Motor neuron (in vitro differentiated cells): ENCODE data around the gene ERCC8. TPM values are rescaled to one million over a fixed set of nuclear protein-coding genes. Genes with fewer than 3 reads are reported as not detected.

Source experiments
- ATAC-seq, 8 experiments: fragments of 200-7000 bp; cut with Tn5 transposase; replicated peaks in 6 of 8; 2 replicates each; pipeline ENCODE4 v1.8.0; 2021; ENCODE audit warnings: mild to moderate bottlenecking in 8 of 8, moderate library complexity in 8 of 8
- H3K27ac ChIP-seq, 2 donors: fragments of 250-450 bp; sonication (Bioruptor Pico); 2 replicates each; pipeline ENCODE4 v1.9.0; 2021; ENCODE audit warnings: antibody characterized with exemption in 2 of 2, mild to moderate bottlenecking in 2 of 2, moderate library complexity in 1 of 2
- H3K4me1 ChIP-seq, 2 donors: fragments of 250-450 bp; sonication (Bioruptor Pico); replicated peaks in 1 of 2; 2 replicates each; pipeline ENCODE4 v1.6.1; 2021; ENCODE audit warnings: antibody characterized with exemption in 2 of 2, mild to moderate bottlenecking in 2 of 2, moderate library complexity in 1 of 2
- H3K4me3 ChIP-seq, 5 donors: fragments of 250-450 bp; sonication (Bioruptor Pico); 2 replicates each; pipeline ENCODE4 v1.9.0; 2021; ENCODE audit warnings: antibody characterized with exemption in 5 of 5, mild to moderate bottlenecking in 5 of 5, moderate library complexity in 4 of 5
- WGBS, 10 experiments: fragments of 450-650 bp; shearing (Covaris generic); methylation state at CpG; one replicate each; pipeline ENCODE4 v1.0.0; 2022; 5-methylcytosine and 5-hydroxymethylcytosine counted together
- in situ Hi-C, 9 experiments: fragments of 400-800 bp; cut with MboI; loops; one replicate each; pipeline ENCODE4 v1.15.0; 2021; ENCODE audit warnings: low sequenced_read_pairs in 9 of 9, low pct_unique_long_range_greater_than_20kb in 2 of 9; ENCODE audit not compliant: unreplicated experiment in 9 of 9
- total RNA-seq, 8 experiments: library from RNA; unstranded; fragments of 300-600 nt; gene quantifications; 2 replicates each; pipeline versions ENCODE4 v1.2.3 to v1.2.4, GENCODE V29; 2022

ERCC8 gene
- total RNA-seq, 8 experiments from 2014 or later = 11.2 to 21.8 (median 16.1) TPM

DNA sequence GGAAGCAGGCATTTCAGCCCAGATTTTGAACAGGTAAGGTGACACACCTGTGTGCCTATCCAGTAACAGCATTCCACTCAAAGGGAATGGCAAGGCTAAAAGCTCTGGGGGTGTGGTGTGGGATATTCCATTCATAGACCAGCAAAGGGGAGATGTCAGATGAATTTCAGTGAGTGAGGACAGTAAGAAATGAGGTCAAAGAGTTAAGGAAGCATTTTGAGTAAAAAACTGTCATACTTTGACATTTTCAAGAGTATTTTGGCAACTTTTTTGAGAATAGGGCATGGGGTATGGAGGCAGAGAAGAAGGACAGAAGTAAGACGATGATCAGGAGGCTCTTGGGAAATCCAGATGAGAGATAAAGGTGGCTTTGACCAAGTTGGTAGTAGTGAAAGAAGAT is 98.6 kb downstream of the ERCC8 start:
- 6 to 100% (median 92%) methylated on average over 1 of the region's 1 CpG; no CpG with 5 or more reads in 3 of the 10 experiments for WGBS, 10 experiments
- no peak overlapping the region for H3K4me3 ChIP-seq
- no peak for ATAC-seq
- H3K4me1 ChIP-seq = peaks cover 4 to 6% of the 10 kb centered on the region in 2 donors
- no peak overlapping the region for H3K27ac ChIP-seq
- in situ Hi-C loops = no loop called here

GRCh38 chr5:60843936-60844905 is 100.6 kb downstream of the ERCC8 start, which contains the start of gene ELOVL7:
Gene ELOVL7, minus strand, starts transcription at chr5:60844269. Its CDS starts 56,872 bp downstream, at chr5:60787397.
- WGBS, 10 experiments = 0 to 29% (median 3%) methylated on average over 1 to 9 of the region's 87 CpGs
- Histone ChIP-seq H3K4me1 (peaks cover 4 to 6% of the 10 kb centered on the region in 2 donors), H3K27ac (no peak within 1 kb of the TSS), H3K4me3 (peak within 1 kb of the TSS; percentile 50 to 76 (median 56))
- peak; percentile 77 to 98 (median 96) for ATAC-seq
- in situ Hi-C loops = no loop called here

DNA sequence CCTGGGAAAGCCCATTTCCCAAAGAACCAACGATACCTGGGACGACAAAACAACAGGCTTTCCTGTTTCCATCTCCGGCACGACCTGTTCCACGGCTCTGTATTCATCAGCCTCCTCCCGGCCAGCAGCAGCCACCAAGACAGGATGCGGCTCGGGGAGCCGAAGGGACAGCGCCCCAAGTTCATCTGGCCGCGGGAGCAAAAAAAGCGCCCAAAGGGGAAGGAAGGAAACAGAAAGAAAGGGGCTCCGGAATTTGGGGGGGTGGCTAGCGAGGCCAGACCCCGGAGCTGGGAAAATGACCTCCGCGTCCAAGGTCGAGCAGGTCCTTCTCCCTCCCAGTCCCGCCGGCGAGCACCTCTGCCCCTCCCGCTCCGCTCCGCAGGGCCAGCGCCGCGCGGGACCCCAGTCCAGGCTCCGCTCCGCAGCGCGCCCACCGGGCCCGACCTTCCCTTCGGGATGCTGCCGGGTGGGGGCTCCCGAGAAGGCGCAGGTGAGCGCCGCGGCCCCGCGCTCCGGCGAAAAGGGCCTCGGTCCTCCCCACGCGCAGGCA is 101.4 kb downstream of the ERCC8 start:
- H3K4me1 ChIP-seq = peaks cover 4 to 6% of the 10 kb centered on the region in 2 donors
- ATAC-seq = peak; percentile 15 to 54 (median 42)
- no peak overlapping the region for H3K27ac ChIP-seq
- in situ Hi-C loops = no loop called here
- WGBS, 10 experiments = 0 to 17% (median 0%) methylated on average over 2 to 23 of the region's 49 CpGs; no CpG with 5 or more reads in 4 of the 10 experiments
- H3K4me3 ChIP-seq = peak overlapping the region; percentile 50 to 76 (median 56)

DNA sequence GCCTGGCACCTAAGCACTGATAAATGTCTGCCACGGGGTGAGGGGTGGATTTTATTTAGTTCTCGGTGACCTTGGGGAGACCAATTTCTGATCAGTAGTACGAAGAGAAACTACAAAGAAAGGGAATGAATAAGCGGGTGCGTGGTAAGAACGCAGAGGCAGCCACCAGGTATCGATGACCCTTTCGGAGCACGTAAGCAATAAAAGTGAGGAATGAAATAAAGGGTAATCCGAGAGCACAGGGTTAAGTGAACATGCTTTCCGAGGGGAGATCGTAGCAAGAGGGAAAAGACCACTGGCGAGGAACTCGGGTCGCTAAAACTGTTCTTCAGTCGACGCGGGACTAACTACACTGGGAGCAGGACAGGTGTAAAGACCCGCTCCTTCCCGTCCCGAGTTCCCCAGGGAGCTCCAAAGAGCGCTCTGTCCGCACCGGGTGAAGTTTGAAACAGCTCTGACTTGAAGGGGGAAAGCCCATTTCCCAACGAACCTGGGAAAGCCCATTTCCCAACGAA is 101.9 kb downstream of the ERCC8 start:
- H3K4me1 ChIP-seq = peaks cover 4 to 6% of the 10 kb centered on the region in 2 donors
- whole genome bisulfite sequencing, 10 experiments = 3 to 35% (median 5%) methylated on average over 4 to 24 of the region's 26 CpGs
- peak in 2 of 8 experiments; percentile 7 to 23 for ATAC-seq
- in situ Hi-C loops = no loop called here
- H3K4me3 ChIP-seq = peak overlapping the region; percentile 50 to 76 (median 56)
- H3K27ac ChIP-seq = no peak overlapping the region

DNA sequence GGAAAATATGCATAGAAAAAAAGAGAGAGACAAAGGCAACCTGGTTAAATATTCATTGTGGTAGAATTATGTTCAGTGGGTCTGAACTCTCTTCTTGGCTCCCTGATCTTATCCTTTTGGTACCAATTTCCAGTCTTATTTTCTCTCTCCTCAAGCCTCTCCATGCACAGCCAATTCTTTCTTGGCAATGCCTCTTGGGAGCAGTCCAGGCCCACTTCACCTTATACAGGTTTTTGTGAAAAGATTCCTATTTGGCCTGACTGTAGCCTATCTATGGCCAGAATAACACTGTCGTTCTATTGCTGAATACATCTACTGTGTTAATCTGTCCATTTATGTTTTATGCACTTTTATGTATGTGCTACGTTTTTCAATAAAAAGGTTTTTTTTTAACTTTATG is 103.5 kb downstream of the ERCC8 start:
- in situ Hi-C loops = no loop called here
- Histone ChIP-seq H3K27ac (no peak overlapping the region), H3K4me1 (peaks cover 4 to 6% of the 10 kb centered on the region in 2 donors), H3K4me3 (no peak overlapping the region)
- no peak for ATAC-seq
- 27 to 94% (median 71%) methylated on average over 1 to 2 of the region's 2 CpGs for WGBS, 10 experiments

DNA sequence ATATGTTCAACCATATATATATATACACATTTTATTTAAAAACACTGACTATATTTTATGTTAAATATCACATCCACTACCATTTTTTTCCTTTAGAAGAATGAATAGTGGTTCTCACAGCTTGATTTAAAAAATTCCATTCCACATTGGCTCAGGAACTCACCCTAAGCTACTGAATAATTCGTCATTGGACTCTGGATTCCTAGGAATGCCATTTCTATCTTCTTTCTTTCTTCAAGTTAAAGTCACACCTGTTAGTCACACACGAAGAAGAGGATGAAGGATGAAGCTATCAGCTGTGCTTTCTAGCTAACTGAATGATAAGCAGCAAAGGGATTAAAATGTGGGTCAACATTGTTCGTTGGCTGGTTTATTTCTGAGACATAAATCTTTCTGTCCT is 108.7 kb downstream of the ERCC8 start:
- Histone ChIP-seq H3K4me3 (no peak overlapping the region), H3K4me1 (no peaks in the 10 kb centered on the region), H3K27ac (no peak overlapping the region)
- in situ Hi-C loops = no loop called here
- WGBS, 10 experiments = 16 to 70% (median 45%) methylated on average over 1 to 3 of the region's 3 CpGs
- ATAC-seq = no peak

- peak in 1 of 8 experiments; percentile 31 for ATAC-seq
- 32 to 98% (median 66%) methylated on average over 1 to 5 of the region's 5 CpGs; no CpG with 5 or more reads in 1 of the 10 experiments for WGBS, 10 experiments
- no peak overlapping the region for H3K27ac ChIP-seq
- H3K4me3 ChIP-seq = no peak overlapping the region
- no peaks in the 10 kb centered on the region for H3K4me1 ChIP-seq
- in situ Hi-C loops = no loop called here
Observed at GRCh38 chr5:60835554-60835953, 109.3 kb downstream of the ERCC8 start.

DNA sequence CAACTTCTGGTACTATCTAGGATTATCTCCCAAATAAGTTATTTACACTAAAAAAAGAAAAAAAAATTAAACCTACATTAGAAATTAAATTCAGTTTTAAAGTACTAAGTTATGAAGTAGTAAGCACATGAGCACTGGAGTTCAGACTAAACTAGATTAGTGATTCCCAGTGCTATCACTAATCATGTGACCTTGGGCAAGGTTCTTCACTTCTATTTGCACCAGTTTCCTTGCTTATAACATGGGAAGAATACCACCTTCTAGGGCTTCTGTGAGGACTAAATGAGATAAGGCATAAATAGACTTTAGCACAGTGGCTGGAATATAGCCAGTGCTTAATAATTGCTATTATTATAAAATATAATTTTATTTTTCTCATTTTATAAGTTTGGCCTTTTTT is 111.3 kb downstream of the ERCC8 start:
- in situ Hi-C loops = no loop called here
- Histone ChIP-seq H3K27ac (no peak overlapping the region), H3K4me1 (no peaks in the 10 kb centered on the region), H3K4me3 (no peak overlapping the region)
- ATAC-seq = no peak

DNA sequence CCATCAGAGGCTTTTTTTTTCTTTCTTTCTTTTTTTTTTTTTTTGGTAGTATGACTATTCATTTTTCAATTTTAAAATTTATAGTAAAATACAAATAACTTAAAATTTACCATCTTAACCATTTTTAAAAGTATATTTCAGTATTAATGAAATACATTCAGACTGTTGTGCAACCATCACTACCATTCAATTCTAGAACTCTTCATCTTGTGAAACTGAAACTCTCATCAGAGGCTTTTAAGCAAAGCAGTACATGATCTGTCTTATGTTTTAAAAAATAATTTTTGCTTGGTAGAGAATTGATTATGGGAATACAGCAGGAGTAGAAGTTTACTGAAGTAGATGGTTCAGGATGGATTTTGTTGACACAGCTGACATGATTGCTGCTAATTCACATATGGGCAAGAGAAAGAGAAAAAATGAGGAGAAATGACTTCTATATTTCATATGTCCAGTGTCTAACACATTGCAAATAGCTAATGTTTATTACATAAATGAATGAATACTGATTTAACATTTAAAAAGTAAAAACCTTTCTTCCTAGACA is 114.2 kb downstream of the ERCC8 start:
- in situ Hi-C loops = no loop called here
- no peak for ATAC-seq
- no peaks in the 10 kb centered on the region for H3K4me1 ChIP-seq
- H3K27ac ChIP-seq = no peak overlapping the region
- H3K4me3 ChIP-seq = no peak overlapping the region

DNA sequence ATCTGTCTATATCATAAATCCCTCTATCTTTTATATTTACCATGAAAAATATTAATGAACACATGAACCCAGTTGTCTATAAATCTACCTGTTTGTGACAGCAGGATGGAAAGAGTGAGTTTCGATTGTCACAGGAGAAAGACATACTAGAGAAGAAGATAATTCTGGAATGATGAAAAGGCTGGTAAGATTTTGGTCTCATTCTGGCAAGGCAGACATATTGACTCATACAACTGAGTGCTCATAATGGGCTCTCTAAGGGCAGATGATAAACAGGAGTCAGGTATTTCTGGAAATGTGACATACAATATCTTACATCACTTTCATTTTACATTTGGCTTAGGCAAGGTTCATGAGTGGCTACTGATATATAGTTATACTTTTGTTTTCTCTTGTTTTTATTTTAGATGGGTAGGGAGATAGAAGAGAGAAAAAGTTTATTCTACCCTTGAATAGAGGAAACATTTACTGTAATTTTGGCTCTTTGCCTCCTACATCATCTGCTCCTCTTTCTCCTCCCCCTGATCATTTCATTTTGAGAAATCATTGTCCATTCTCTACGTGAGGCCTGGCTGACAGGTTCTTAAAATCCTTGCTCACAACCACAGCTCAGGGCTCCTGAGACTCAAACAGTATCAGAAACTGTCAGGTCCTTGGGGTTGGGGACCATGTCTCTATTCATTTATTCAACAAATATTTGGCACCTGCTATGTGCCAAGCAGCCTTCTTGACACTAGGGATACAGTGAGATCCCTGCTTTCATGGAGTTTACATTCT is 115.2 kb downstream of the ERCC8 start:
- WGBS, 10 experiments = 13 to 100% (median 76%) methylated on average over 1 to 2 of the region's 2 CpGs; no CpG with 5 or more reads in 1 of the 10 experiments
- Histone ChIP-seq H3K4me3 (no peak overlapping the region), H3K27ac (no peak overlapping the region), H3K4me1 (no peaks in the 10 kb centered on the region)
- no peak for ATAC-seq
- in situ Hi-C loops = no loop called here

- no peaks in the 10 kb centered on the region for H3K4me1 ChIP-seq
- no peak overlapping the region for H3K27ac ChIP-seq
- no peak for ATAC-seq
- 14 to 100% (median 91%) methylated on average over 1 of the region's 1 CpG; no CpG with 5 or more reads in 2 of the 10 experiments for WGBS, 10 experiments
- in situ Hi-C loops = no loop called here
- H3K4me3 ChIP-seq = no peak overlapping the region
Observed at GRCh38 chr5:60827201-60827600, 117.7 kb downstream of the ERCC8 start.

GRCh38 chr5:60826653-60827052 is 118.2 kb downstream of the ERCC8 start:
- no peak overlapping the region for H3K27ac ChIP-seq

More at GRCh38 chr5:60826653-60827052, 118.2 kb downstream of the ERCC8 start:
- Histone ChIP-seq H3K4me3 (no peak overlapping the region), H3K4me1 (no peaks in the 10 kb centered on the region)
- in situ Hi-C loops = no loop called here
- no peak for ATAC-seq
